IMR-90 (cell line): Measurements from ENCODE around the gene GTF2F1. TPM values are rescaled to one million over a fixed set of nuclear protein-coding genes. Genes with fewer than 3 reads are reported as not detected.

Experiments
- ATAC-seq: fragments of 200-7000 bp; cut with Tn5 transposase; 2 replicates; pipeline ENCODE4 v1.9.1; 2020; ENCODE audit warnings: low read depth, mild to moderate bottlenecking, moderate library complexity
- BruUV-seq: library from RNA; stranded (reverse); fragments of 400-500 nt; replicated peaks from 2 replicates; lab custom pipeline; 2021; lab: Mats Ljungman, UMichigan
- CTCF ChIA-PET: fragments of 300-600 bp; formaldehyde crosslinking; extraction: SDS; loops from one replicate; lab custom pipeline; 2021; ENCODE audit warnings: antibody characterized with exemption; lab: Yijun Ruan, JAX
- POLR2A ChIA-PET: fragments of 300-600 bp; sonication (Branson Sonifier 250); formaldehyde crosslinking; loops from one replicate; lab custom pipeline; 2022; ENCODE audit warnings: antibody characterized with exemption; ENCODE audit not compliant: unreplicated experiment; lab: Charles Lee
- DNase-seq: peaks from one replicate; pipeline ENCODE4 v3.0.0; 2013
- H2AFZ ChIP-seq: replicated peaks from 2 replicates; pipeline ENCODE3; 2013; ENCODE audit warnings: low read length, mild to moderate bottlenecking; ENCODE audit not compliant: poor library complexity
- H2AK5ac ChIP-seq: 2 replicates; pipeline ENCODE4 v1.6.1; 2013; ENCODE audit warnings: low read depth, low read length, inconsistent platforms
- H2AK9ac ChIP-seq: replicated peaks from 2 replicates; pipeline ENCODE3; 2013; ENCODE audit warnings: mild to moderate bottlenecking, low read depth, low read length, moderate library complexity; ENCODE audit not compliant: poor library complexity
- H2BK120ac ChIP-seq: 2 replicates; pipeline ENCODE4 v1.6.1; 2013; ENCODE audit warnings: low read depth, low read length, inconsistent platforms
- H2BK15ac ChIP-seq: 3 replicates; pipeline ENCODE4 v1.6.1; 2013; ENCODE audit warnings: low read depth, low read length, inconsistent platforms
- H2BK20ac ChIP-seq: 2 replicates; pipeline ENCODE4 v1.6.1; 2013; ENCODE audit warnings: low read depth, mild to moderate bottlenecking, inconsistent platforms, low read length, moderate library complexity
- H2BK5ac ChIP-seq: 2 replicates; pipeline ENCODE4 v1.6.1; 2013; ENCODE audit warnings: mild to moderate bottlenecking, low read depth, low read length, inconsistent platforms; ENCODE audit not compliant: poor library complexity, severe bottlenecking
- H3K14ac ChIP-seq: replicated peaks from 2 replicates; pipeline ENCODE4 v1.6.1; 2013; ENCODE audit warnings: low read depth, low read length, inconsistent platforms
- H3K18ac ChIP-seq: 2 replicates; pipeline ENCODE4 v1.6.1; 2013; ENCODE audit warnings: low read depth, low read length, control low read depth
- H3K23ac ChIP-seq: 2 replicates; pipeline ENCODE4 v1.6.1; 2013; ENCODE audit warnings: low read depth, low read length, inconsistent platforms
- H3K27ac ChIP-seq: 2 replicates; pipeline ENCODE4 v1.5.1; 2013; ENCODE audit warnings: mild to moderate bottlenecking, control low read depth, low read length; ENCODE audit not compliant: insufficient read depth
- H3K27me3 ChIP-seq: 2 replicates; pipeline ENCODE4 v1.6.1; 2013; ENCODE audit warnings: low read length; ENCODE audit not compliant: control insufficient read depth, insufficient read depth
- H3K36me3 ChIP-seq: 2 replicates; pipeline ENCODE4 v1.6.1; 2013; ENCODE audit warnings: low read length, mixed read lengths; ENCODE audit not compliant: control insufficient read depth, insufficient read depth
- H3K4ac ChIP-seq: 2 replicates; pipeline ENCODE4 v1.6.1; 2013; ENCODE audit warnings: low read depth, low read length, inconsistent platforms
- H3K4me1 ChIP-seq: 2 replicates; pipeline ENCODE4 v1.6.1; 2013; ENCODE audit warnings: low read length, mixed read lengths; ENCODE audit not compliant: control insufficient read depth, insufficient read depth
- H3K4me2 ChIP-seq: 2 replicates; pipeline ENCODE4 v1.6.1; 2013; ENCODE audit warnings: low read depth, mild to moderate bottlenecking, control low read depth, low read length, moderate library complexity
- H3K4me3 ChIP-seq: 2 replicates; pipeline ENCODE4 v1.5.1; 2013; ENCODE audit warnings: low read depth, mild to moderate bottlenecking, control low read depth, low read length, moderate library complexity; ENCODE audit not compliant: insufficient read depth
- H3K56ac ChIP-seq: 2 replicates; pipeline ENCODE4 v1.6.1; 2013; ENCODE audit warnings: low read length, inconsistent platforms; ENCODE audit not compliant: insufficient read depth; ENCODE audit errors: extremely low read depth
- H3K79me1 ChIP-seq, 2 experiments: 2 replicates each; pipeline ENCODE4 v1.6.1; 2013; ENCODE audit warnings: low read length in 2 of 2, inconsistent platforms in 1 of 2, low read depth in 1 of 2
- H3K9ac ChIP-seq: 2 replicates; pipeline ENCODE4 v1.6.1; 2013; ENCODE audit warnings: low read depth, low read length, control low read depth
- H3K9me1 ChIP-seq: 2 replicates; pipeline ENCODE4 v1.6.1; 2013; ENCODE audit warnings: low read length, inconsistent platforms; ENCODE audit not compliant: insufficient read depth
- H3K9me3 ChIP-seq: 2 replicates; pipeline ENCODE4 v1.6.1; 2013; ENCODE audit warnings: low read length; ENCODE audit not compliant: control insufficient read depth, insufficient read depth
- H4K20me1 ChIP-seq: 2 replicates; pipeline ENCODE4 v1.6.1; 2013; ENCODE audit warnings: low read length, inconsistent platforms; ENCODE audit not compliant: insufficient read depth
- H4K5ac ChIP-seq: 2 replicates; pipeline ENCODE4 v1.6.1; 2013; ENCODE audit warnings: mild to moderate bottlenecking, low read depth, low read length, control low read depth
- H4K8ac ChIP-seq, 2 experiments: 2 replicates each; pipeline ENCODE4 v1.6.1; 2013; ENCODE audit warnings: low read depth in 2 of 2, low read length in 2 of 2, control low read depth in 1 of 2, inconsistent platforms in 1 of 2
- H4K91ac ChIP-seq: 2 replicates; pipeline ENCODE4 v1.6.1; 2013; ENCODE audit warnings: low read depth, low read length, inconsistent platforms; ENCODE audit not compliant: insufficient read depth
- BHLHE40 ChIP-seq: fragments of 150-350 bp; IDR thresholded peaks from 2 replicates; pipeline ENCODE4 v1.6.1; 2016; ENCODE audit warnings: mild to moderate bottlenecking, low read depth, low read length
- CEBPB ChIP-seq: IDR thresholded peaks from 2 replicates; pipeline ENCODE4 v1.6.1; 2012; ENCODE audit warnings: low read depth, low read length, improper control_type of control experiment
- CHD1 ChIP-seq: IDR thresholded peaks from 2 replicates; pipeline ENCODE4 v1.6.1; 2012; ENCODE audit warnings: low read depth, low read length, improper control_type of control experiment
- CTCF ChIP-seq: conservative IDR thresholded peaks from 2 replicates; pipeline ENCODE4 v1.5.1; 2012; ENCODE audit warnings: mild to moderate bottlenecking, low read depth, low read length, improper control_type of control experiment
- ELK1 ChIP-seq: fragments of 150-350 bp; IDR thresholded peaks from 2 replicates; pipeline ENCODE4 v1.6.1; 2016; ENCODE audit warnings: low read depth, mild to moderate bottlenecking, low read length, moderate library complexity, borderline replicate concordance
- FOS ChIP-seq: fragments of 150-350 bp; IDR thresholded peaks from 2 replicates; pipeline ENCODE4 v1.6.1; 2016; ENCODE audit warnings: low read depth, low read length
- MAFK ChIP-seq: IDR thresholded peaks from 2 replicates; pipeline ENCODE4 v1.6.1; 2012; ENCODE audit warnings: low read depth, low read length, improper control_type of control experiment
- MAZ ChIP-seq: IDR thresholded peaks from 2 replicates; pipeline ENCODE4 v1.6.1; 2012; ENCODE audit warnings: low read depth, mild to moderate bottlenecking, low read length, improper control_type of control experiment, moderate library complexity, borderline replicate concordance
- MXI1 ChIP-seq: IDR thresholded peaks from 2 replicates; pipeline ENCODE4 v1.6.1; 2012; ENCODE audit warnings: low read depth, mild to moderate bottlenecking, low read length, moderate library complexity, borderline replicate concordance
- NFE2L2 ChIP-seq: fragments of 150-350 bp; IDR thresholded peaks from 2 replicates; pipeline ENCODE4 v1.6.1; 2016; ENCODE audit warnings: low read depth, mild to moderate bottlenecking, low read length
- POLR2A ChIP-seq: IDR thresholded peaks from 2 replicates; pipeline ENCODE4 v1.6.1; 2012; ENCODE audit warnings: mild to moderate bottlenecking, low read depth, low read length
- RAD21 ChIP-seq: IDR thresholded peaks from 2 replicates; pipeline ENCODE4 v1.6.1; 2012; ENCODE audit warnings: low read length, improper control_type of control experiment
- RCOR1 ChIP-seq: IDR thresholded peaks from 2 replicates; pipeline ENCODE4 v1.6.1; 2012; ENCODE audit warnings: mild to moderate bottlenecking, low read length, improper control_type of control experiment; ENCODE audit not compliant: insufficient replicate concordance
- RFX5 ChIP-seq: IDR thresholded peaks from 2 replicates; pipeline ENCODE4 v1.8.0; 2012; ENCODE audit warnings: low read depth, mild to moderate bottlenecking, low read length, moderate library complexity
- SMC3 ChIP-seq: fragments of 150-350 bp; IDR thresholded peaks from 2 replicates; pipeline ENCODE4 v1.6.1; 2016; ENCODE audit warnings: low read depth, mild to moderate bottlenecking, antibody characterized with exemption, low read length, moderate library complexity
- USF2 ChIP-seq: fragments of 150-350 bp; IDR thresholded peaks from 2 replicates; pipeline ENCODE4 v1.6.1; 2017; ENCODE audit warnings: mild to moderate bottlenecking, antibody characterized with exemption, low read length, low read depth
- WGBS, 2 experiments: methylation state at CpG; one replicate each; pipeline versions ENCODE4 v1.1.5 to v1.1.7; 2013; ENCODE audit warnings: missing lambda C conversion rate in 2 of 2; ENCODE audit not compliant: insufficient read length in 1 of 2; ENCODE audit errors: extremely low coverage in 2 of 2; 5-methylcytosine and 5-hydroxymethylcytosine counted together
- dilution Hi-C: fragments of 300-500 bp; cut with HindIII; formaldehyde crosslinking; loops from one replicate; pipeline ENCODE4 v1.14.3; 2018; ENCODE audit warnings: low sequenced_read_pairs; ENCODE audit not compliant: unreplicated experiment
- in situ Hi-C: fragments of 300-500 bp; cut with MboI; formaldehyde crosslinking; loops from 3 replicates; pipeline ENCODE4 v1.14.3; 2019; ENCODE audit warnings: low sequenced_read_pairs, inconsistent platforms, mixed read lengths
- intact Hi-C: fragments of 100-400 bp; cut with micrococcal nuclease; formaldehyde crosslinking; loops from 2 replicates; pipeline ENCODE4 v1.10.0; 2022
- polyA plus RNA-seq, 3 experiments: library from polyadenylated mRNA; depleted of rRNA; stranded (reverse); fragments of >200 nt; gene quantifications; 2 replicates each; pipeline ENCODE4 v1.2.3, GENCODE V29; 2012; ENCODE audit warnings: low replicate concordance in 1 of 3
- total RNA-seq: library from RNA; depleted of rRNA; stranded (reverse); fragments of >200 nt; gene quantifications from 2 replicates; pipeline ENCODE4 v1.2.3, GENCODE V29; 2012

GTF2F1 gene
- total and polyA plus RNA-seq, 2 of the 4 experiments (the other 2 are of a cell fraction): 43.7 to 51.4 TPM

- Histone ChIP-seq H2BK120ac (no peak overlapping the region), H3K14ac (no peak overlapping the region), H2BK5ac (no peak overlapping the region), H2AK5ac (no peak overlapping the region), H3K4me1 (peaks cover 4% of the 10 kb centered on the region), H3K9ac (no peak overlapping the region), H4K8ac (no peak overlapping the region), H2AFZ (no peak overlapping the region), H4K20me1 (no peaks in the 10 kb centered on the region), H2AK9ac (no peak overlapping the region), H3K27me3 (no peaks in the 10 kb centered on the region), H2BK15ac (no peak overlapping the region), H3K9me1 (peaks cover 3% of the 10 kb centered on the region; the same call in 1 of the 2 replicates), H3K79me1 (peaks cover 14 to 24% of the 10 kb centered on the region in 2 experiments), H3K4ac (no peak overlapping the region), H3K36me3 (peaks cover 56% of the 10 kb centered on the region), H3K4me3 (no peak overlapping the region), H3K23ac (no peak overlapping the region), H3K9me3 (no peaks in the 10 kb centered on the region), H3K18ac (no peak overlapping the region), H2BK20ac (no peak overlapping the region), H4K91ac (no peak overlapping the region), H3K4me2 (no peak overlapping the region), H4K5ac (no peak overlapping the region), H3K56ac (no peak overlapping the region), H3K27ac (no peak overlapping the region)
- intact Hi-C loops (no loop called here), dilution Hi-C loops (no loop called here), in situ Hi-C loops (no loop called here)
- DNase-seq: no peak
- BruUV-seq: no TSS peak
- ChIA-PET POLR2A (no interaction called here), CTCF (no interaction called here)
- TF ChIP-seq BHLHE40: no peak
- TF ChIP-seq RCOR1: no peak
- no peak for TF ChIP-seq SMC3
- no peak for TF ChIP-seq USF2
- no peak for TF ChIP-seq ELK1
- TF ChIP-seq POLR2A: no peak
- no peak for TF ChIP-seq MXI1
- TF ChIP-seq RFX5: no peak
- no peak for TF ChIP-seq MAZ
- no peak for TF ChIP-seq NFE2L2
- TF ChIP-seq RAD21: no peak
- no peak for TF ChIP-seq FOS
- TF ChIP-seq MAFK: no peak
- TF ChIP-seq CEBPB: no peak
- no peak for TF ChIP-seq CTCF
- no peak for TF ChIP-seq CHD1
- 100% methylated on average over 9 of the region's 19 CpGs; no CpG with 5 or more reads in 1 of the 2 experiments for WGBS, 2 experiments
- ATAC-seq: no peak
Observed at GRCh38 chr19:6387372-6387771, 5.6 kb downstream of the GTF2F1 start.
